D721Med (cell line): ENCODE results near the gene TMEM109.

Source experiments
- DNase-seq: peaks from one replicate; pipeline ENCODE4 v3.0.0; 2011; ENCODE audit warnings: low spot score; ENCODE audit not compliant: insufficient read length
- FAIRE-seq: peaks from 2 replicates; lab custom pipeline; 2011; peaks lifted over from hg19 to GRCh38; lab: Jason Lieb, UNC
- TF ChIP-seq, protein P1 (sequence below): IDR thresholded peaks from 2 replicates; pipeline ENCODE4 v1.5.1; 2012; ENCODE audit warnings: mild to moderate bottlenecking, control low read depth; ENCODE audit not compliant: insufficient read depth; ENCODE audit errors: missing control alignments

Gene TMEM109

DNA sequence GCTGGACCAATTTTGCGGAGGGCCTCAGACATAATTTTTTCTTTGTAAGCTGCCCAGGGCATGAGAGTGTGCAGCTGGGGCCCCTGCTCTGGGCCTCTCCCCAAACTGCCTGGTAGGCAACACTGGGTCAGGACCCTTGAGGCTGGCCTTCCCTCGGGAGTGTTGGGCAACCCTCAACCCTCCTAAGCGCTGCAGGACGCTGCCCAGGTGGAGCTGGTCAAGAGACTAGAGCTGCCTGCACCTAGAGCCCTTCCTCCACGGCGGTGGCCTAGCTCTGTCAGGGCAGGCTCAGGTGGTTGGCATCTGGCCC lies 9.8 kb downstream of the TMEM109 start:
- TF ChIP-seq, protein P1, sequence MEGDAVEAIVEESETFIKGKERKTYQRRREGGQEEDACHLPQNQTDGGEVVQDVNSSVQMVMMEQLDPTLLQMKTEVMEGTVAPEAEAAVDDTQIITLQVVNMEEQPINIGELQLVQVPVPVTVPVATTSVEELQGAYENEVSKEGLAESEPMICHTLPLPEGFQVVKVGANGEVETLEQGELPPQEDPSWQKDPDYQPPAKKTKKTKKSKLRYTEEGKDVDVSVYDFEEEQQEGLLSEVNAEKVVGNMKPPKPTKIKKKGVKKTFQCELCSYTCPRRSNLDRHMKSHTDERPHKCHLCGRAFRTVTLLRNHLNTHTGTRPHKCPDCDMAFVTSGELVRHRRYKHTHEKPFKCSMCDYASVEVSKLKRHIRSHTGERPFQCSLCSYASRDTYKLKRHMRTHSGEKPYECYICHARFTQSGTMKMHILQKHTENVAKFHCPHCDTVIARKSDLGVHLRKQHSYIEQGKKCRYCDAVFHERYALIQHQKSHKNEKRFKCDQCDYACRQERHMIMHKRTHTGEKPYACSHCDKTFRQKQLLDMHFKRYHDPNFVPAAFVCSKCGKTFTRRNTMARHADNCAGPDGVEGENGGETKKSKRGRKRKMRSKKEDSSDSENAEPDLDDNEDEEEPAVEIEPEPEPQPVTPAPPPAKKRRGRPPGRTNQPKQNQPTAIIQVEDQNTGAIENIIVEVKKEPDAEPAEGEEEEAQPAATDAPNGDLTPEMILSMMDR: no peak
- no peak for FAIRE-seq

DNA sequence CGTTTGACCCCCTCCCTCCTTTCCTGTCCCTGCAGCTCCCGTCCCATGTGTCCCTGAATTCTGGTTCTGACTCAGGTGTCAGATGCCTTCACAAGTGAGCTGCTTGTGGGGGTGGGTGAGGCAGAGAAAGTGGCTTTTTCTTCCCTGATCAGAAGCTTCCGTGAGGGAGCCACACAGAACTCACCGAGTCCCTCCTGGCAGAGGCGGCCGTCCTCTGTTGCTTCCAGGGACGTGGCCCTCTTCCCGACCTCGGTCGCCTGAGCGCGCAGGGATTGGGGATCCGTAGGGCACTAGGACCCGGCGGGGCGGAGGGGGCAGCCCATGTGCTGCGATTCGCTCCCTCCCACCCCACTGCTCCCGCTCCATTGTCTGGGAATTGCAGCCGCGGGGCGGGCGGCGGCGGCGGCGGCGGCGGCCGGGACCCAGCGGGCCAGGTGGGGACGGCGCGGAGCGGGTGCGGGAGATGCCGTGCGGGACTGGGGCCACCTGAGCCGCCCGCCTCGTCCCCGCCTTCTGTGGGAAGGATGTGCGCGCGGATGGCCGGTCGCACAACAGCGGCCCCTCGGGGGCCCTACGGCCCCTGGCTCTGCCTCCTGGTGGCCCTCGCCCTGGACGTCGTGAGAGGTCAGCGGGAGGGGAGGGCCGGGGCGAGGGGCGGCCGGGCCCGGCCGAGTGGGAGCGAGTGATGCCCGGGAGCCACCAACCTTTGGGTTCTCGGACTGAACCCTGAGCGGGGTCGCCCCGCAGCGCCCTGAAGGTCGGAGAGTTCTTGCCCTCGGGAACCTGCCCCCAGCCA lies 10.3 kb downstream of the TMEM109 start, which contains the start of gene TMEM132A:
Gene TMEM132A (plus strand): TSS at position 351 of the 796 bp plus-strand sequence. CDS start 174 bp downstream, at position 525.
- TF ChIP-seq, protein P1: no peak
- DNase-seq (peak; percentile 97), FAIRE-seq (no peak)

More for the DNA sequence above, 9.8 kb downstream of the TMEM109 start:
- DNase-seq: no peak

DNA sequence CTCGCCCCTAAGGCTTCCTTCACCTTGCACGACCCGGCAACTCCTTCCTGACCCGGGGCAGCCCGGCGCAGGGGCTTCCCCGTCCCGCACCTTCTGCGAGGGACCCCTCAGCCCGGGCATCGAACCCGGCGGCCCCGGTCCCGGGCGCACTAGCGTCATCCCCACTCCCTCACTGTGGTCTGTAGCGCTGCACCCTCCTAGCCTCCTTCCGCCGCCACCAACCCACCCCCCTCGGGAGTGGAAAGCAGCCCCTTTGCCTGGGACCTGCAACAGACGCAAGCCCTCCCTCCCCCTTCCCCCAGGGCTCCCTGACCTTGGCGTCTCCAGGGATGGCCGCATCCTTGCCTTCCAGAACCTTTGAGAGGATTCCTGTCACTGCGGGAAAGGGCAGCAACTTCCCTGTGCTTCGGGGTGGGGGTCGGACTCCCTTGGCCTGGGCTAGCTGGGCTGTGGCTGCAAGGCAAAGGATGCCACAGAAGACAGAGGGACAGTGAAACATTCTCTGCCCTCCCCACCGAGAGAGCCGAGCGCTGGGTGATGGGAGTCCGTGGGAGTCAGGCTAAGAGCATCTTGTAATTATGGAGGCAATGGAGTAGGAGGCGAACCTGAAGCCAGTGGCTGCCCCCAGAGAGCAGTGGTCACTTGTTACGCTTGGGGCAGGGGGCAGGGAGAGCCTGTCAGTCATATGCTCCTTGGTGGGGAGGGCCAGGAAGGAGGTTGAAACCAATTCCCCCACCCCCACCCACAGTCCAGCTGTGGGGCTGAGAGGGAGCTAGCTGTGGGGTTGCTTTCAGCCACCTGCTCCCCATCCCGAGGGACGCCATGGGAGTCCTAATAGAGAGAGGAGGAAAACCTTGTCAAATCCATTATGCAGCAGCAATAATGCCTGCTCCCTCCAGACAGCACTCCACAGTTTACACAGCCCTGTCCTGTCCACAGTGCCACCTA lies 11.2 kb downstream of the TMEM109 start:
- DNase-seq (peak; percentile 47), FAIRE-seq (no peak)
- TF ChIP-seq, protein P1: no peak

DNA sequence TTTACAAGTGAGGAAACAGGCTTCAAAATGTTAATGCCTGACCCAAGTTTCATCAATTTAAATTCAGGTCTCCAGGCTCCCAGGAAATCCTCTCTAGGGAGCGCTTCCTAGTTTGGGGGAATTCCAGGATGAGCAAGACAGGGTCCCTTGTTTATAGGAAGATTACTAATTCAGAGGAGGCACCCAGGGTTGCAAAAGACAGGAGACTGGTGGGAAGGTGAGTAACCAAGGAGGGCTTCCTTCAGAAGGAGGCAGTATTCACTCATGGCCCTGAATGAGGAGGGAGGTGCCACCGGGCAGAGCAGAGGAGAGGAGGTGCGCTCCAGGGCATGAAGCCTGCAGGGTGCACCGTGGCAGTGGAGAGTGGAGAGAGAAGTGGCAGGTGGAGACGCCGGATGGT lies 11.9 kb downstream of the TMEM109 start:
- FAIRE-seq (no peak), DNase-seq (no peak)
- TF ChIP-seq, protein P1: no peak

DNA sequence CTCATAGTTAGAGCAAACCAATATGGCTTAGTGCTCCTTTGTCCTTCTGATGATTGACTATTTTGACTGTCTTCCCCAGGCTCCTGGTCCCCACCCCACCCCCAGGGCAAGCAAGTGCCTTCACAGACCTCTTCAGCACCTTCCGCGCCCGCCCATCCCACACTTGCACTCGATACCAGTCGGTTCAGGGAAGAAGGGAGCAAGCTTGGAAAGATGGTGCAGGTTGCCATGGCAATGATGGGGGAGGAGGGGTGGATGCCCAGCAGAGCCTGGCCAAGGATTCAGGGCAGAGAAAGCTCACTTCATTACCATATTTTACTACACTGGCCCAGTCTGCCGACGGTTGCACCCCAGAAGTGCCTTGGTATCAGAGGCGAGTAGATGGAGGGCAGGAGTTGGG lies 12.5 kb downstream of the TMEM109 start:
- TF ChIP-seq, protein P1: no peak
- DNase-seq (no peak), FAIRE-seq (no peak)

DNA sequence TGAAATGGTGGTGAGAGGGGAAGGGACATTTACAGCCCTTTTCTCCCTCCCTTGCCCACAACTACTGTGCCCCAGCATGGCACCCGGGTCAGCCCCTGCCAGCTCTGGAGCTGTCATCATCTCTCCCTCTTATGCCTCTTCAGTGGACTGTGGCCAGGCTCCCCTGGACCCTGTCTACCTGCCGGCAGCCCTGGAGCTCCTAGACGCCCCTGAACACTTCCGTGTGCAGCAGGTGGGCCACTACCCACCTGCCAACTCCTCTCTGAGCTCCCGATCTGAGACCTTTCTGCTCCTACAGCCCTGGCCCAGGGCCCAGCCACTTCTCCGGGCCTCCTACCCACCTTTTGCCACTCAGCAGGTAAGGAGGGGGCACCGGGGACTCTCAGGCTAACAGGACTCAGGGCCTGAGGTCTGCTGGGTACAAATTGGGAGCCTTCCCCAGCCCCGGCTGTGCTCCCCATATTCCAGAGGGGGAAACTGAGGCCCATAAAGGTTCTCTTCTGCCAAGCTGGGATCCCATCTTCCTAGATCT lies 13.2 kb downstream of the TMEM109 start:
- TF ChIP-seq, protein P1: no peak
- FAIRE-seq (no peak), DNase-seq (no peak)
